HEK293 (cell line): ENCODE data around the gene KRTAP2-2.

Source experiments
- PBX3 ChIP-seq: sonication (generic); formaldehyde crosslinking; IDR thresholded peaks from 2 replicates; pipeline ENCODE4 v1.8.1; 2022; ENCODE audit warnings: mild to moderate bottlenecking, moderate library complexity, missing genetic modification reagents
- ZNF138 ChIP-seq: fragments of 450-650 bp; formaldehyde crosslinking; IDR thresholded peaks from 2 replicates; pipeline ENCODE4 v1.5.1; 2016; ENCODE audit warnings: missing biosample characterization, missing genetic modification characterization, borderline replicate concordance
- ZNF239 ChIP-seq: fragments of 450-650 bp; formaldehyde crosslinking; IDR thresholded peaks from 2 replicates; pipeline ENCODE4 v1.5.1; 2016; ENCODE audit warnings: missing biosample characterization, missing genetic modification characterization
- ZSCAN18 ChIP-seq: fragments of 450-650 bp; formaldehyde crosslinking; IDR thresholded peaks from 2 replicates; pipeline ENCODE4 v1.5.1; 2016; ENCODE audit warnings: missing biosample characterization, missing genetic modification characterization

- TF ChIP-seq PBX3 (no peak), ZNF239 (tag by site-specific recombination) (no peak), ZNF138 (tag by site-specific recombination) (no peak), ZSCAN18 (tag by site-specific recombination) (no peak)
These were observed 8.4 kb upstream of the KRTAP2-2 start for GRCh38 chr17:41063449-41063848.
